ENCODE results near the gene IPCEF1. TPM values are rescaled to one million over a fixed set of nuclear protein-coding genes. Genes with fewer than 3 reads are reported as not detected.

Gene IPCEF1
- total and polyA plus RNA-seq, 2 donors (not counting 3 experiments of a cell fraction or from before 2014, with no cell fraction given) = 0.01 to 0.51 TPM

DNA sequence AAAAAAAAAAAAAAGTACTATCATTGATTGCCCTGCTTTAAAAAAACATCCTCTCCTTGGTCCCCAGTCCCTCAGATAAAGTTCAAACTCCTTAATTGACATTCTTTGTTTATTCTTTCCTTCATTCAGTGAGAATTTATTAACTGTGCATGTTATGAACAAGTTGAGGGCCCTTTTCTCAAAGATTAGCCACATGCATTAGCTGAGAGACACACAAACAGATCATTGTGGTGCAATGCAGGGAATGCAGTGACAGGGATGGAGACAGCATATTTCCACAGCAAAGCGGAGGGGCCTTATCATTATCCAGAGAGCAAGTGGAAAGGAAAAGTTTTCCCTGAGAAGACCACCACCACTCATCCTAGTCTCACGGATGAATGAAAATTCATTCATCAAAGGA, 21.9 kb upstream of the IPCEF1 start:
- BruUV-seq (replicated peaks) = no TSS peak
- Histone ChIP-seq H3K9me3 (replicated peaks; ENCODE audit: control insufficient read depth, insufficient read depth, low read length) (no peaks in the 10 kb centered on the region), H3K4me3 (replicated peaks in 1 of 3; ENCODE audit: insufficient read depth in 1 of 3, low read depth in 1 of 3, low read length in 3 of 3) (no peak overlapping the region), H3K79me2 (ENCODE audit: control insufficient read depth, insufficient read depth, low read length) (no peaks in the 10 kb centered on the region), H3K9me1 (replicated peaks; ENCODE audit: control insufficient read depth, extremely low read depth, insufficient read depth, low read length) (no peaks in the 10 kb centered on the region), H3K9ac (replicated peaks; ENCODE audit: extremely low read depth, insufficient read depth, low read length) (no peak overlapping the region), H3K36me3 (ENCODE audit: control insufficient read depth in 2 of 2, extremely low read depth in 1 of 2, insufficient read depth in 2 of 2, low read length in 2 of 2) (no peaks in the 10 kb centered on the region), H3K4me2 (ENCODE audit: insufficient read depth, low read length) (no peak overlapping the region), H2AFZ (ENCODE audit: low read depth, low read length) (no peak overlapping the region), H4K20me1 (replicated peaks; ENCODE audit: control insufficient read depth, extremely low read depth, insufficient read depth, low read length) (no peaks in the 10 kb centered on the region), H3K27ac (ENCODE audit: insufficient read depth, low read depth, low read length) (no peak overlapping the region), H3K27me3 (ENCODE audit: control insufficient read depth in 2 of 2, insufficient read depth in 2 of 2, low read length in 2 of 2) (no peaks in the 10 kb centered on the region), H3K4me1 (ENCODE audit: control insufficient read depth, extremely low read depth, insufficient read depth, low read length) (no peaks in the 10 kb centered on the region)
- TF ChIP-seq MAX (IDR thresholded peaks at IDR 0.05; ENCODE audit: insufficient read depth, insufficient read length) (no peak), POLR2A (IDR thresholded peaks at IDR 0.05; ENCODE audit: low read depth, low read length) (no peak), EZH2 (IDR thresholded peaks at IDR 0.05; ENCODE audit: borderline replicate concordance, low read depth, low read length, severe bottlenecking) (no peak), GATA2 (IDR thresholded peaks at IDR 0.05; ENCODE audit: insufficient read depth, insufficient read length, low read depth, low read length) (no peak), JUN (IDR thresholded peaks at IDR 0.05; ENCODE audit: borderline replicate concordance, insufficient read depth, insufficient read length, low read depth) (no peak), MYC (IDR thresholded peaks at IDR 0.05; ENCODE audit: low read depth, low read length) (no peak), POLR2AphosphoS5 (IDR thresholded peaks at IDR 0.05; ENCODE audit: insufficient read depth, low read depth, low read length) (no peak), FOS (IDR thresholded peaks at IDR 0.05; ENCODE audit: borderline replicate concordance, insufficient read depth, low read length) (no peak)
- TF ChIP-seq, protein P1, sequence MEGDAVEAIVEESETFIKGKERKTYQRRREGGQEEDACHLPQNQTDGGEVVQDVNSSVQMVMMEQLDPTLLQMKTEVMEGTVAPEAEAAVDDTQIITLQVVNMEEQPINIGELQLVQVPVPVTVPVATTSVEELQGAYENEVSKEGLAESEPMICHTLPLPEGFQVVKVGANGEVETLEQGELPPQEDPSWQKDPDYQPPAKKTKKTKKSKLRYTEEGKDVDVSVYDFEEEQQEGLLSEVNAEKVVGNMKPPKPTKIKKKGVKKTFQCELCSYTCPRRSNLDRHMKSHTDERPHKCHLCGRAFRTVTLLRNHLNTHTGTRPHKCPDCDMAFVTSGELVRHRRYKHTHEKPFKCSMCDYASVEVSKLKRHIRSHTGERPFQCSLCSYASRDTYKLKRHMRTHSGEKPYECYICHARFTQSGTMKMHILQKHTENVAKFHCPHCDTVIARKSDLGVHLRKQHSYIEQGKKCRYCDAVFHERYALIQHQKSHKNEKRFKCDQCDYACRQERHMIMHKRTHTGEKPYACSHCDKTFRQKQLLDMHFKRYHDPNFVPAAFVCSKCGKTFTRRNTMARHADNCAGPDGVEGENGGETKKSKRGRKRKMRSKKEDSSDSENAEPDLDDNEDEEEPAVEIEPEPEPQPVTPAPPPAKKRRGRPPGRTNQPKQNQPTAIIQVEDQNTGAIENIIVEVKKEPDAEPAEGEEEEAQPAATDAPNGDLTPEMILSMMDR (IDR thresholded peaks at IDR 0.05; ENCODE audit: extremely low read depth in 1 of 2, insufficient read depth in 1 of 2, low read depth in 1 of 2, low read length in 2 of 2) = no peak
- intact Hi-C loops (cut with micrococcal nuclease) (no loop called here), dilution Hi-C loops (cut with MboI; ENCODE audit: extremely low pct_ligation_motif_present, low sequenced_read_pairs) (no loop called here)
- POLR2A ChIA-PET = no interaction called here
- FAIRE-seq (no peak), DNase-seq (ENCODE audit: low read depth, low spot score) (no peak)
- CTCF ChIA-PET = no interaction called here
